Right lobe of liver (tissue), 6 donors: ENCODE data around the gene KRT83. TPM values are rescaled to one million over a fixed set of nuclear protein-coding genes. Genes with fewer than 3 reads are reported as not detected.
A peak's percentile ranks its signal among the peaks of the same experiment; 100 is the strongest.

ENCODE experiments used
- ATAC-seq, 4 donors: fragments of 200-7000 bp; cut with Tn5 transposase; one replicate each; pipeline ENCODE4 v1.9.1; 2020; ENCODE audit warnings: mild to moderate bottlenecking in 4 of 4, moderate library complexity in 4 of 4
- DNase-seq, 3 donors: peaks; one replicate each; pipeline ENCODE4 v3.0.0-alpha.2; 2020
- H3K27ac ChIP-seq, 3 donors: fragments of 200-600 bp; one replicate each; pipeline ENCODE4 v1.8.0; 2022
- H3K27me3 ChIP-seq, 2 donors: fragments of 200-600 bp; one replicate each; pipeline ENCODE4 v1.8.0; 2022
- H3K36me3 ChIP-seq, 4 donors: fragments of 200-600 bp; sonication (generic) in 1 of 4; one replicate each; pipeline versions ENCODE4 v1.5.1 to v1.8.0; 2017 to 2022; ENCODE audit warnings: control low read depth in 1 of 4
- H3K4me1 ChIP-seq, 4 donors: fragments of 200-600 bp; sonication (generic) in 1 of 4; one replicate each; pipeline versions ENCODE4 v1.5.1 to v1.8.0; 2017 to 2022; ENCODE audit warnings: control low read depth in 1 of 4
- H3K4me3 ChIP-seq, 3 donors: fragments of 200-600 bp; one replicate each; pipeline ENCODE4 v1.8.0; 2022
- H3K9me3 ChIP-seq, 4 donors: fragments of 200-600 bp; sonication (generic) in 1 of 4; one replicate each; pipeline versions ENCODE4 v1.5.1 to v1.8.0; 2017 to 2022; ENCODE audit warnings: control low read depth in 1 of 4
- POLR2A ChIP-seq: fragments of 450-650 bp; IDR thresholded peaks from one replicate; pipeline ENCODE4 v1.6.1; 2017; ENCODE audit warnings: antibody characterized with exemption, mild to moderate bottlenecking
- WGBS: methylation state at CpG from one replicate; pipeline ENCODE4 v1.1.6; 2018; ENCODE audit warnings: low coverage, low lambda C conversion rate; ENCODE audit not compliant: insufficient coverage; ENCODE audit errors: missing lambda C conversion rate; 5-methylcytosine and 5-hydroxymethylcytosine counted together
- intact Hi-C, 2 donors: fragments of 100-400 bp; cut with DNase I; formaldehyde crosslinking; loops; one replicate each; pipeline versions ENCODE4 v1.11.2 to v1.14.1; 2022
- total RNA-seq, 6 experiments: library from RNA; depleted of rRNA in 2 of 6; stranded (reverse); fragments of >200 nt in 2 of 6; fragmentation: NEBNext Ultra II Directional in 3 of 6; extraction: Animal tissue kit (Norgen Biotek cat#: 25700) in 3 of 6; gene quantifications; one replicate each; pipeline versions ENCODE4 v1.1.0 to v1.2.4, GENCODE V29; 2016 to 2023
- TF ChIP-seq, protein P1 (sequence below), 4 donors: fragments of 200-600 bp in 3 of 4; fragments of 450-650 bp in 1 of 4; IDR thresholded peaks; one replicate each; pipeline versions ENCODE4 v1.5.1 to v1.8.0; 2016 to 2022; ENCODE audit warnings: antibody characterized with exemption in 4 of 4, mild to moderate bottlenecking in 2 of 4
- donor health status: DM: no; HTN: yes; CAD: no.
- donor health status: DM: no; HTN: no; CAD: no.
- donor health status: DM: no; HTN: no; CAD: no.
- donor health status: DM: no; HTN: yes; CAD: no.
- donor health status: DM: no; HTN: yes; CAD: no.

KRT83 gene
- total RNA-seq, 6 experiments from 2014 or later, result not detected

DNA sequence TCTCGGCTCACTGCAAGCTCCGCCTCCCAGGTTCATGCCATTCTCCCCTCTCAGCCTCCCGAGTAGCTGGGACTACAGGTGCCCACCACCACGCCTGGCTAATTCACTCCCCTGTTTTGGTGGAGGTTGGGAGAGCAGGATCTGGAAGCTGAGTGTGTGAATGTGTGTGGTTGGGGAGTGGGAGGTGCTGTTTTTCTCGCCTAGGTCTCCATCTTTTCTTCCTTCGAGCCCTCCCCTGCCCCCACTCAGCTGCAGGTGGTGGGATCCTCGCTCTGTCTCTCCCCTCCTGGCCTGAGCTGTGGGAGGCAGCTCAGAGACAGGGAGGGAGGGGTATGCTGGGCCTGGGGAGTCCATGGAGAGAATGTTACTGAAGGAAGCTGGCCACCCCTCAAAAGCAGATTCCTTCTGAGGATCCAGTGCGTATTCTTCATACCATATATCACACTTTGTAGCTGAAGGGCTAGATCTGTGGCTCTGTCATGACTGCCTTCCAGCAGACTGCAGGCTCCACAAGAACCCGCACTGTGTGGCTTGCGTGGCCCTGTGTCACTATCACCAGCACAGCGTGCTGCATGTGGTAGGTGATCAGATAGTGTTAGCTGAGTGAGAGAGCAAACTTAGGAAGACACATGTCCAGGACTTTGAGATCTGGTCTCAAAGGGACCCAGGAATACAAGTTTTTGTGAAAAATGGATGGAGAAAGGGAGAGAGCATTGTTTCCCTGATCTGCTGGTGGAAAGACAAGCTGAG is 2.8 kb downstream of the KRT83 start:
- H3K27me3 ChIP-seq, result no peaks in the 10 kb centered on the region
- ATAC-seq (no peak), DNase-seq (peak in 1 of 3 donors; percentile 15)
- H3K9me3 ChIP-seq, result no peaks in the 10 kb centered on the region
- no peak overlapping the region for H3K4me3 ChIP-seq
- H3K27ac ChIP-seq, result no peak overlapping the region
- H3K4me1 ChIP-seq, result no peaks in the 10 kb centered on the region
- WGBS, result 75% methylated on average over 6 of the region's 11 CpGs
- intact Hi-C loops, result no loop called here
- no peaks in the 10 kb centered on the region for H3K36me3 ChIP-seq
- TF ChIP-seq, protein P1, sequence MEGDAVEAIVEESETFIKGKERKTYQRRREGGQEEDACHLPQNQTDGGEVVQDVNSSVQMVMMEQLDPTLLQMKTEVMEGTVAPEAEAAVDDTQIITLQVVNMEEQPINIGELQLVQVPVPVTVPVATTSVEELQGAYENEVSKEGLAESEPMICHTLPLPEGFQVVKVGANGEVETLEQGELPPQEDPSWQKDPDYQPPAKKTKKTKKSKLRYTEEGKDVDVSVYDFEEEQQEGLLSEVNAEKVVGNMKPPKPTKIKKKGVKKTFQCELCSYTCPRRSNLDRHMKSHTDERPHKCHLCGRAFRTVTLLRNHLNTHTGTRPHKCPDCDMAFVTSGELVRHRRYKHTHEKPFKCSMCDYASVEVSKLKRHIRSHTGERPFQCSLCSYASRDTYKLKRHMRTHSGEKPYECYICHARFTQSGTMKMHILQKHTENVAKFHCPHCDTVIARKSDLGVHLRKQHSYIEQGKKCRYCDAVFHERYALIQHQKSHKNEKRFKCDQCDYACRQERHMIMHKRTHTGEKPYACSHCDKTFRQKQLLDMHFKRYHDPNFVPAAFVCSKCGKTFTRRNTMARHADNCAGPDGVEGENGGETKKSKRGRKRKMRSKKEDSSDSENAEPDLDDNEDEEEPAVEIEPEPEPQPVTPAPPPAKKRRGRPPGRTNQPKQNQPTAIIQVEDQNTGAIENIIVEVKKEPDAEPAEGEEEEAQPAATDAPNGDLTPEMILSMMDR (IDR thresholded peaks at IDR 0.05), result no peak
- TF ChIP-seq POLR2A, result no peak

DNA sequence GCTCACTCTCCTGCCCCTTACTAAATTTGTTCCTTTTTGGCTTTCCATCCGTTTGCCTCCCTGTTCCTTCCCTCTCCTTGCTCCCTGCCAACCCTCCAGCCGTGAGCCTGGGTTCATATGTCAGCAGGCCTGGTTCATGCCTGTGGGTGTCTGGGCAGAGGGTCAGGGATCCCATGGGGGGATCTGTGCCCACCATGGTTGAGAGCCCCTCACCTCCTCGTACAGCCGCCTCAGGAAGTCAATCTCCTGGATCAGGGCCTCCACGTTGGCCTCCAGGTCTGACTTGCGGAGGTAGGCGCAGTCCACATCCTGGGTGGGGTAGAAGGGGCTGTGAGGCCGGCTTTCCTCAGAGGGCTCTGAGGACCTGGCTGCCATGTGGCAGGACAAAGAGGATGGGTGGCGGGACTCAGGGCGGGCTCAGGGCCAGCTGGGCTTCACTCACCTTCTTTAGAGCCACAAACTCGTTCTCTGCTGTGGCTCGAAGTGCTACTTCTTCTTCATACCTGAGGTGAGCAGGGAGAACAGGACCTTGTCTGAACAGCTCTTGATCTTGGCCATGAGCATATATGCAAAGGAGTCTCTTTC is 3.6 kb downstream of the KRT83 start:
- intact Hi-C loops, result no loop called here
- H3K36me3 ChIP-seq, result no peaks in the 10 kb centered on the region
- H3K4me3 ChIP-seq, result no peak overlapping the region
- WGBS, result 76% methylated on average over 10 of the region's 12 CpGs
- TF ChIP-seq, protein P1 (IDR thresholded peaks at IDR 0.05), result no peak
- no peak for TF ChIP-seq POLR2A
- no peaks in the 10 kb centered on the region for H3K27me3 ChIP-seq
- H3K27ac ChIP-seq, result no peak overlapping the region
- ATAC-seq (no peak), DNase-seq (peak in 1 of 3 donors; percentile 33)
- H3K4me1 ChIP-seq, result no peaks in the 10 kb centered on the region
- H3K9me3 ChIP-seq, result no peaks in the 10 kb centered on the region

DNA sequence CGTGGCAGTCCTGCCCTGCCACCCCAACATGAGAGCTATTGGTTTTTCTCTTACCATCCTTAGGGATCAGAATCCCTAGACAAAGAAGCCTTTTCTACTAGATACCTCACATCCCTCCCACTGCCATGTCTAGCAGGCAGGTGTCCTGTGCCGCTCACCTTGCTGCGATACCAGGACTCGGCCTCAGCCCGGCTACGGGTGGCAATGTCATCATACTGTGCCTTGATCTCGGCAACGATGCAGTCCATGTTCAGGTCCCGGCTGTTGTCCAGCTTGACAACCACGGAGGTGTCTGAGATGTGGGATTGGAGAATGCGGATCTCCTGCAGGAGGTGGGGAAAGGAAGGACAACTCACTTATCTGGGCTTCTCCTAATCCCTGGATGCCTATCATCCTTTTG is 4.5 kb downstream of the KRT83 start:
- Histone ChIP-seq H3K9me3 (no peaks in the 10 kb centered on the region), H3K4me3 (no peak overlapping the region), H3K27me3 (no peaks in the 10 kb centered on the region), H3K36me3 (no peaks in the 10 kb centered on the region), H3K4me1 (no peaks in the 10 kb centered on the region), H3K27ac (no peak overlapping the region)
- ATAC-seq (no peak), DNase-seq (no peak)
- intact Hi-C loops, result no loop called here
- no peak for TF ChIP-seq POLR2A
- TF ChIP-seq, protein P1 (IDR thresholded peaks at IDR 0.05), result no peak
- WGBS, result 75% methylated on average over 10 of the region's 11 CpGs

DNA sequence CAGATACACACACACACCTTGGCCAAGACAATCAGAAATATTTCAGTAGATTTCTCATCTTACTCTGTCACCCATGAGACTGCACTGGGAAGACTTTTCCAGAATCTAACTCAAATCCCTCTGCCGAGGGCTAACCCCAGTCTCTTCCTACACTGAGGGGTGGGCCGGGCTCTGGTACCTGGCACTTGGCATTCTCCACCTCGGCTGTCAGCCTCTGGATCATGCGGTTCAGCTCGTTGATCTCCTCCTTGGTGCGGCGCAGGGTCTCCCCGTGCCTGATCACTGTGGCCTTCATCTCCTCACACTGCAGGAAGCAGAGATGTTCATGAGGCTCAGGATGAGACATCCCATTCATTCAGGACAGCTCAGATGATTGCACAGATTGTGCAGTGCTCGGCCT is 4.9 kb downstream of the KRT83 start:
- intact Hi-C loops, result no loop called here
- Histone ChIP-seq H3K4me3 (no peak overlapping the region), H3K4me1 (no peaks in the 10 kb centered on the region), H3K9me3 (no peaks in the 10 kb centered on the region), H3K36me3 (no peaks in the 10 kb centered on the region), H3K27ac (no peak overlapping the region), H3K27me3 (no peaks in the 10 kb centered on the region)
- no peak for ATAC-seq
- DNase-seq, result no peak
- TF ChIP-seq, protein P1 (IDR thresholded peaks at IDR 0.05), result no peak
- TF ChIP-seq POLR2A, result no peak
- WGBS, result 71% methylated on average over 7 of the region's 9 CpGs
